ENCODE results near the gene RNU7-1. TPM values are rescaled to one million over a fixed set of nuclear protein-coding genes. Genes with fewer than 3 reads are reported as not detected.

RNU7-1 gene
- total RNA-seq, 6 donors from 2014 or later = not detected

- Histone ChIP-seq H3K9me3 (no peaks in the 10 kb centered on the region), H3K4me3 (no peak overlapping the region), H3K27me3 (no peaks in the 10 kb centered on the region), H3K27ac (peak overlapping the region in 1 of 4 donors; percentile 13), H3K36me3 (peaks cover 8 to 38% (median 35%) of the 10 kb centered on the region in 4 donors), H3K4me1 (peaks cover 32 to 50% (median 42%) of the 10 kb centered on the region in 4 donors)
- WGBS, 2 donors = 93 to 94% methylated on average over 10 of the region's 10 CpGs
- TF ChIP-seq EP300 (IDR thresholded peaks at IDR 0.05) = no peak
- no peak for TF ChIP-seq CTCF (IDR thresholded peaks at IDR 0.05)
- no peak for TF ChIP-seq POLR2A (IDR thresholded peaks at IDR 0.05)
- TF ChIP-seq POLR2AphosphoS5 (IDR thresholded peaks at IDR 0.05) = no peak
- DNase-seq (no peak), ATAC-seq (ENCODE audit: low FRiP score in 2 of 2) (no peak)
Measured at GRCh38 chr12:6967651-6968100, 24.1 kb downstream of the RNU7-1 start.

- WGBS, 2 donors = 83 to 87% methylated on average over 9 of the region's 9 CpGs
- Histone ChIP-seq H3K9me3 (no peaks in the 10 kb centered on the region), H3K4me1 (peaks cover 32 to 48% (median 40%) of the 10 kb centered on the region in 4 donors), H3K4me3 (no peak overlapping the region), H3K36me3 (peaks cover 8 to 38% (median 35%) of the 10 kb centered on the region in 4 donors), H3K27ac (no peak overlapping the region), H3K27me3 (no peaks in the 10 kb centered on the region)
- DNase-seq (no peak), ATAC-seq (ENCODE audit: low FRiP score in 2 of 2) (no peak)
- TF ChIP-seq CTCF (IDR thresholded peaks at IDR 0.05) = no peak
- TF ChIP-seq EP300 (IDR thresholded peaks at IDR 0.05) = no peak
- TF ChIP-seq POLR2A (IDR thresholded peaks at IDR 0.05) = no peak
- TF ChIP-seq POLR2AphosphoS5 (IDR thresholded peaks at IDR 0.05) = no peak
Measured at GRCh38 chr12:6968426-6968825, 24.8 kb downstream of the RNU7-1 start.

GRCh38 chr12:6970096-6970527 is 26.5 kb downstream of the RNU7-1 start:
- H3K27ac ChIP-seq = peak overlapping the region; percentile 90 to 97 (median 94)
- 0 to 2% methylated on average over 5 to 12 of the region's 31 CpGs for WGBS, 2 donors

GRCh38 chr12:6974180-6974579 is 30.6 kb downstream of the RNU7-1 start:
- Histone ChIP-seq H3K27ac (no peak overlapping the region), H3K36me3 (peaks cover 33 to 55% (median 43%) of the 10 kb centered on the region in 4 donors), H3K9me3 (no peaks in the 10 kb centered on the region), H3K4me1 (peaks cover 18 to 41% (median 34%) of the 10 kb centered on the region in 4 donors), H3K27me3 (no peaks in the 10 kb centered on the region), H3K4me3 (no peak overlapping the region)
- TF ChIP-seq POLR2A (IDR thresholded peaks at IDR 0.05) (no peak), POLR2AphosphoS5 (IDR thresholded peaks at IDR 0.05) (no peak), CTCF (IDR thresholded peaks at IDR 0.05) (no peak), EP300 (IDR thresholded peaks at IDR 0.05) (no peak)
- DNase-seq = no peak
- ATAC-seq (ENCODE audit: low FRiP score in 2 of 2) = no peak
- 90 to 95% methylated on average over 2 to 6 of the region's 6 CpGs for WGBS, 2 donors

More at GRCh38 chr12:6970096-6970527, 26.5 kb downstream of the RNU7-1 start:
- TF ChIP-seq EP300 (IDR thresholded peaks at IDR 0.05) (no peak), CTCF (IDR thresholded peaks at IDR 0.05) (peak in 1 of 6 experiments; percentile 4), POLR2A (IDR thresholded peaks at IDR 0.05) (no peak), POLR2AphosphoS5 (IDR thresholded peaks at IDR 0.05) (no peak)
- DNase-seq (peak in 1 of 2 donors; percentile 91), ATAC-seq (ENCODE audit: low FRiP score in 2 of 2) (peak; percentile 15 to 46)
- Histone ChIP-seq H3K36me3 (peaks cover 13 to 53% (median 43%) of the 10 kb centered on the region in 4 donors), H3K9me3 (no peaks in the 10 kb centered on the region), H3K4me3 (peak overlapping the region; percentile 87 to 95 (median 93)), H3K27me3 (no peaks in the 10 kb centered on the region), H3K4me1 (peaks cover 26 to 39% (median 31%) of the 10 kb centered on the region in 4 donors)

Data from upper lobe of left lung (tissue), 6 donors.